ENCODE results near the gene SERPINA6. TPM values are rescaled to one million over a fixed set of nuclear protein-coding genes. Genes with fewer than 3 reads are reported as not detected.
"Not testable (repeated sequence)": the region's sequence is repeated elsewhere in the genome, so short reads cannot be mapped to it uniquely, and the experiment has no call there.

SERPINA6 gene
- total RNA-seq, 1 donor from 2014 or later, result not detected

DNA sequence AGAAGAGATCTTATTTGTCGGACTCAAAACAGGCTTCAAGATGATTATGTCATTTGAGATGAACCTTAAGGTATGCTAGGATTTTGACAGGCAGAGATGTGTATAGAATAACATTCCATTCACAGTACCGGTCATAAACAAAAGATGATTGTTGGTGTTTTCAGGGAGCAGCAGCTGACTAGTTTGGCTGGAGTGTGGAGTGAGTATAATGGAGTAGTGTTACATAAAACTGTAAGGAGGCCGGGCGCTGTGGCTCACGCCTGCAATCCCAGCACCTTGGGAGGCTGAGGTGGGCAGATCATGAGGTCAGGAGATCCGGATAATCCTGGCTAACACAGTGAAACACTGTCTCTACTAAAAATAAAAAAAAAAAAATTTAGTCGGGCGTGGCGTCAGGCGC, 54.0 kb downstream of the SERPINA6 start:
- FAIRE-seq (no peak), DNase-seq (ENCODE audit: low read depth) (no peak)
- Histone ChIP-seq H3K27ac (ENCODE audit: low read depth, low read length) (no peak overlapping the region), H3K9me3 (ENCODE audit: insufficient read depth, low read depth, low read length) (no peaks in the 10 kb centered on the region), H3K79me2 (ENCODE audit: insufficient read depth, low read length) (no peaks in the 10 kb centered on the region), H3K9ac (ENCODE audit: low read length) (no peak overlapping the region), H3K4me1 (ENCODE audit: insufficient read depth, low read length) (no peaks in the 10 kb centered on the region), H4K20me1 (ENCODE audit: insufficient read depth, low read length) (no peaks in the 10 kb centered on the region), H3K27me3 (ENCODE audit: insufficient read depth, low read length) (no peaks in the 10 kb centered on the region), H3K4me2 (ENCODE audit: low read length) (no peak overlapping the region), H3K36me3 (ENCODE audit: insufficient read depth, low read length) (no peaks in the 10 kb centered on the region), H2AFZ (ENCODE audit: low read depth, low read length) (no peak overlapping the region), H3K4me3 (ENCODE audit: insufficient read depth, low read depth, low read length) (no peak overlapping the region)
- TF ChIP-seq, protein P1, sequence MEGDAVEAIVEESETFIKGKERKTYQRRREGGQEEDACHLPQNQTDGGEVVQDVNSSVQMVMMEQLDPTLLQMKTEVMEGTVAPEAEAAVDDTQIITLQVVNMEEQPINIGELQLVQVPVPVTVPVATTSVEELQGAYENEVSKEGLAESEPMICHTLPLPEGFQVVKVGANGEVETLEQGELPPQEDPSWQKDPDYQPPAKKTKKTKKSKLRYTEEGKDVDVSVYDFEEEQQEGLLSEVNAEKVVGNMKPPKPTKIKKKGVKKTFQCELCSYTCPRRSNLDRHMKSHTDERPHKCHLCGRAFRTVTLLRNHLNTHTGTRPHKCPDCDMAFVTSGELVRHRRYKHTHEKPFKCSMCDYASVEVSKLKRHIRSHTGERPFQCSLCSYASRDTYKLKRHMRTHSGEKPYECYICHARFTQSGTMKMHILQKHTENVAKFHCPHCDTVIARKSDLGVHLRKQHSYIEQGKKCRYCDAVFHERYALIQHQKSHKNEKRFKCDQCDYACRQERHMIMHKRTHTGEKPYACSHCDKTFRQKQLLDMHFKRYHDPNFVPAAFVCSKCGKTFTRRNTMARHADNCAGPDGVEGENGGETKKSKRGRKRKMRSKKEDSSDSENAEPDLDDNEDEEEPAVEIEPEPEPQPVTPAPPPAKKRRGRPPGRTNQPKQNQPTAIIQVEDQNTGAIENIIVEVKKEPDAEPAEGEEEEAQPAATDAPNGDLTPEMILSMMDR (IDR thresholded peaks at IDR 0.05; ENCODE audit: insufficient read depth, low read depth, low read length), result no peak
- TF ChIP-seq EZH2 (IDR thresholded peaks at IDR 0.05; ENCODE audit: insufficient read depth, low read length), result no peak
- Mint-ChIP-seq H3K4me1 (ENCODE audit: low read depth, unreplicated experiment) (peaks cover 3% of the 10 kb centered on the region), H3K27me3 (ENCODE audit: low read depth, unreplicated experiment) (no peaks in the 10 kb centered on the region), H3K27ac (ENCODE audit: unreplicated experiment) (peak overlapping the region; percentile 5), H3K9me3 (ENCODE audit: unreplicated experiment) (peaks cover 2% of the 10 kb centered on the region), H3K36me3 (ENCODE audit: low read depth, unreplicated experiment) (no peaks in the 10 kb centered on the region), H3K4me3 (ENCODE audit: unreplicated experiment) (no peak overlapping the region)

DNA sequence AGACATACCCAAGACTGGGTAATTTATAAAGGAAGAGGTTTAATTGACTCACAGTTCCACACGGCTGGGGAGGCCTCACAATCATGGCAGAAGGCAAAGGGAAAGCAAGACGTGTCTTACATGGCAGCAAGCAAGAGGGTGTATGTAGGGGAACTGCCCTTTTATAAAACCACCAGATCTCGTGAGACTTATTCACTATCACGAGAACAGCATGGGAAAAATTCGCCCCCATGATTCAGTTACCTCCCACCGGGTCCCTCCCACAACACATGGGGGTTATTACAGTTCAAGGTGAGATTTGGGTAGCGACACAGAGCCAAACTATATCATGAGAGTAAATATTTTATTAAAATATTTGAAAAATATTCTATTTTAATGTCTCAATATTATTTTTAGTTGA, 54.6 kb downstream of the SERPINA6 start:
- H2AFZ ChIP-seq (ENCODE audit: low read depth, low read length); H3K9ac ChIP-seq (ENCODE audit: low read length); DNase-seq (ENCODE audit: low read depth); H3K36me3 ChIP-seq (ENCODE audit: insufficient read depth, low read length); FAIRE-seq; H3K9me3 ChIP-seq (ENCODE audit: insufficient read depth, low read depth, low read length); H3K4me1 Mint-ChIP-seq (ENCODE audit: low read depth, unreplicated experiment); H3K27me3 Mint-ChIP-seq (ENCODE audit: low read depth, unreplicated experiment); H3K4me1 ChIP-seq (ENCODE audit: insufficient read depth, low read length); H3K4me3 Mint-ChIP-seq (ENCODE audit: unreplicated experiment); H4K20me1 ChIP-seq (ENCODE audit: insufficient read depth, low read length); H3K27ac ChIP-seq (ENCODE audit: low read depth, low read length); H3K27me3 ChIP-seq (ENCODE audit: insufficient read depth, low read length); H3K4me3 ChIP-seq (ENCODE audit: insufficient read depth, low read depth, low read length); H3K9me3 Mint-ChIP-seq (ENCODE audit: unreplicated experiment); H3K27ac Mint-ChIP-seq (ENCODE audit: unreplicated experiment); H3K4me2 ChIP-seq (ENCODE audit: low read length); H3K36me3 Mint-ChIP-seq (ENCODE audit: low read depth, unreplicated experiment); H3K79me2 ChIP-seq (ENCODE audit: insufficient read depth, low read length): not testable (repeated sequence)

DNA sequence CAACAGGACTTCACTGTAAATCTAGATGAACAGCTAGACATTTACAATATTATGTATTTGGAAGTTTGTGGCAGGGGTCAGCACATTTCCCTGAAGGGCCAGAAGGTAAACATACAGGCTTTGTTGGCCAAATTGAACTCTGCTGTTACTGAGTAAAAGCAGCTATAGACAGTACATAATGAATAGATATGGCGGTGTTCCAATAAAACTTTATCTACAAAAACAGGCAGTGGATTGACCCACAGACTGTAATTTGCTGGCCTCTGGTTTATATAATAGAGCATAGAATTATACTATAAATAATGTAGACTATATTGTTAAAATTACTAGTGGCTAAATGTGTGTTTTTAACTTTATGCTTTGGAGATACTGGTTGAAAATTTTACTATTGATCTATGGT, 55.8 kb downstream of the SERPINA6 start:
- peaks cover 3% of the 10 kb centered on the region for H3K4me1 Mint-ChIP-seq (ENCODE audit: low read depth, unreplicated experiment)
- H3K79me2 ChIP-seq (ENCODE audit: insufficient read depth, low read length), result no peaks in the 10 kb centered on the region

DNA sequence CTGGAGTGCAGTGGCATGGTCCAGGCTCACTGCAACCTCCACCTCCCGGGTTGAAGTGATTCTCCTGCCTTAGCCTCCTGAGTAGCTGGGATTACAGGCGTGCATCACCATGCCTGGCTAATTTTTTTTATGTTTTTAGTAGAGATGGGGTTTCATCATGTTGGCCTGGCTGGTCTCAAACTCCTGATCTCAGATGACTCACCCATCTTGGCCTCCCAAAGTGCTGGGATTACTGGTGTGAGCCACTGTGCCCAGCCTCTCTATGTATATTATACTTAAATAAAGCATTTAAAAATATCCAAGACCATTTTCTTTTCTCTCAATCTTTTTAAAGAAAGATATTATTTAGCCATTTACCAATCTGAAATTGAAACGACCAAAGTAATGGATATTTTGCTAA, 58.9 kb downstream of the SERPINA6 start:
- not testable (repeated sequence) for H3K4me3 ChIP-seq (ENCODE audit: insufficient read depth, low read depth, low read length); H2AFZ ChIP-seq (ENCODE audit: low read depth, low read length); H3K4me3 Mint-ChIP-seq (ENCODE audit: unreplicated experiment); H3K9me3 Mint-ChIP-seq (ENCODE audit: unreplicated experiment); H3K4me1 Mint-ChIP-seq (ENCODE audit: low read depth, unreplicated experiment); H3K4me2 ChIP-seq (ENCODE audit: low read length); H3K27ac Mint-ChIP-seq (ENCODE audit: unreplicated experiment); H3K9me3 ChIP-seq (ENCODE audit: insufficient read depth, low read depth, low read length); H3K27me3 ChIP-seq (ENCODE audit: insufficient read depth, low read length); H4K20me1 ChIP-seq (ENCODE audit: insufficient read depth, low read length); H3K79me2 ChIP-seq (ENCODE audit: insufficient read depth, low read length); H3K4me1 ChIP-seq (ENCODE audit: insufficient read depth, low read length); FAIRE-seq; DNase-seq (ENCODE audit: low read depth); H3K9ac ChIP-seq (ENCODE audit: low read length); H3K27me3 Mint-ChIP-seq (ENCODE audit: low read depth, unreplicated experiment); H3K27ac ChIP-seq (ENCODE audit: low read depth, low read length); H3K36me3 ChIP-seq (ENCODE audit: insufficient read depth, low read length)
- peaks cover 13% of the 10 kb centered on the region for H3K36me3 Mint-ChIP-seq (ENCODE audit: low read depth, unreplicated experiment)

More for the DNA sequence above, 55.8 kb downstream of the SERPINA6 start:
- Histone ChIP-seq H3K4me2 (ENCODE audit: low read length) (no peak overlapping the region), H3K4me3 (ENCODE audit: insufficient read depth, low read depth, low read length) (no peak overlapping the region), H3K4me1 (ENCODE audit: insufficient read depth, low read length) (no peaks in the 10 kb centered on the region), H2AFZ (ENCODE audit: low read depth, low read length) (no peak overlapping the region), H3K9me3 (ENCODE audit: insufficient read depth, low read depth, low read length) (no peaks in the 10 kb centered on the region), H3K9ac (ENCODE audit: low read length) (no peak overlapping the region), H3K27ac (ENCODE audit: low read depth, low read length) (no peak overlapping the region), H3K27me3 (ENCODE audit: insufficient read depth, low read length) (no peaks in the 10 kb centered on the region), H4K20me1 (ENCODE audit: insufficient read depth, low read length) (no peaks in the 10 kb centered on the region), H3K36me3 (ENCODE audit: insufficient read depth, low read length) (no peaks in the 10 kb centered on the region)
- no peak for FAIRE-seq
- Mint-ChIP-seq H3K27ac (ENCODE audit: unreplicated experiment) (no peak overlapping the region), H3K9me3 (ENCODE audit: unreplicated experiment) (peaks cover 2% of the 10 kb centered on the region), H3K27me3 (ENCODE audit: low read depth, unreplicated experiment) (no peaks in the 10 kb centered on the region), H3K4me3 (ENCODE audit: unreplicated experiment) (no peak overlapping the region), H3K36me3 (ENCODE audit: low read depth, unreplicated experiment) (peaks cover 7% of the 10 kb centered on the region)
- no peak for DNase-seq (ENCODE audit: low read depth)
- TF ChIP-seq, protein P1 (IDR thresholded peaks at IDR 0.05; ENCODE audit: insufficient read depth, low read depth, low read length), result no peak
- no peak for TF ChIP-seq EZH2 (IDR thresholded peaks at IDR 0.05; ENCODE audit: insufficient read depth, low read length)

Measured in astrocyte (in vitro differentiated cells and primary cell).